Hematopoietic multipotent progenitor cell treated with erythropoietin and hydrocortisone succinate and interleukin-3 and kit ligand, for 17 days (in vitro differentiated cells): ENCODE measurements around the gene EMD.
"Not testable (repeated sequence)": the region's sequence is repeated elsewhere in the genome, so short reads cannot be mapped to it uniquely, and the experiment has no call there.

Source experiments
- DNase-seq: peaks from one replicate; pipeline ENCODE4 v3.0.0-alpha.2; 2015; ENCODE audit warnings: low spot score

Gene EMD

GRCh38 chrX:154378799-154379568, at the start of gene EMD:
EMD (plus strand) TSS chrX:154379295; CDS start chrX:154379485, 190 bp downstream.
- peak; percentile 97 for DNase-seq

- no peak for DNase-seq
Observed at GRCh38 chrX:154332561-154332960, 46.5 kb upstream of the EMD start.

GRCh38 chrX:154333116-154333515, 46.0 kb upstream of the EMD start:
- no peak for DNase-seq

- DNase-seq, result no peak
Observed at GRCh38 chrX:154333837-154334271, 45.2 kb upstream of the EMD start.

- no peak for DNase-seq
Observed at GRCh38 chrX:154334496-154334895, 44.6 kb upstream of the EMD start.

GRCh38 chrX:154341399-154342298, 37.4 kb upstream of the EMD start:
- not testable (repeated sequence) for DNase-seq

GRCh38 chrX:154343063-154343462, 36.0 kb upstream of the EMD start:
- DNase-seq, result not testable (repeated sequence)

GRCh38 chrX:154343620-154344019, 35.5 kb upstream of the EMD start:
- not testable (repeated sequence) for DNase-seq

- DNase-seq, result no peak
Observed at GRCh38 chrX:154348114-154348531, 31.0 kb upstream of the EMD start.

GRCh38 chrX:154348646-154349358, 30.3 kb upstream of the EMD start:
- no peak for DNase-seq

- DNase-seq, result no peak
Observed at GRCh38 chrX:154349359-154349935, 29.6 kb upstream of the EMD start.

- no peak for DNase-seq
Observed at GRCh38 chrX:154349979-154350378, 29.1 kb upstream of the EMD start.

- no peak for DNase-seq
Observed at GRCh38 chrX:154350429-154351182, 28.5 kb upstream of the EMD start.

GRCh38 chrX:154351183-154352011, 27.7 kb upstream of the EMD start:
- DNase-seq, result peak; percentile 29

- no peak for DNase-seq
Observed at GRCh38 chrX:154352012-154352401, 27.1 kb upstream of the EMD start.

- no peak for DNase-seq
Observed at GRCh38 chrX:154352466-154352865, 26.6 kb upstream of the EMD start.

GRCh38 chrX:154353172-154353843, 25.8 kb upstream of the EMD start:
- no peak for DNase-seq

- no peak for DNase-seq
Observed at GRCh38 chrX:154354013-154354412, 25.1 kb upstream of the EMD start.

- DNase-seq, result no peak
Observed at GRCh38 chrX:154354516-154354915, 24.6 kb upstream of the EMD start.
